Activated CD8-positive, alpha-beta memory T cell treated with anti-CD3 and anti-CD28 coated beads, Interleukin-2, amount 50 U/mL, for 1 hour (primary cell): ENCODE results near the gene HSD3B2.

Source experiments
- DNase-seq: peaks from one replicate; pipeline ENCODE4 v3.0.0-alpha.2; 2020; ENCODE audit errors: extremely low read depth

Gene HSD3B2

DNA sequence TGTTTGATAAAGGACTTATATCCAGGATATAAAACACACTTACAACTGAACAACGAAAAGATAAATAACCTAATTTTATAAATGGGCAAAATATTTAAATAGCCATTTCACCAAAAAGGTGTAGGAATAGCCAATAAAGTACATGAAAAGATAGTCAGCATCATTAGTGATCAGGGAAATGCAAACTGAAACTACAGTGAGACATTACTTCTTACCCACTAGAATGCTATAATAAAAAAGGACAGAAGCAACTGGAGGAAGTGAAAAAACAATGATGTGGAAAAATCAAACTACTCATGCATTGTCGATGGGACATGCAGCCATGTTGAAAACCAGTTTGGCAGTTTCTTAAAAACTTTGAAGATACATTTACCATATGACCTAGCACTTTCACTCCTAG lies 48.6 kb downstream of the HSD3B2 start:
- no peak for DNase-seq

DNA sequence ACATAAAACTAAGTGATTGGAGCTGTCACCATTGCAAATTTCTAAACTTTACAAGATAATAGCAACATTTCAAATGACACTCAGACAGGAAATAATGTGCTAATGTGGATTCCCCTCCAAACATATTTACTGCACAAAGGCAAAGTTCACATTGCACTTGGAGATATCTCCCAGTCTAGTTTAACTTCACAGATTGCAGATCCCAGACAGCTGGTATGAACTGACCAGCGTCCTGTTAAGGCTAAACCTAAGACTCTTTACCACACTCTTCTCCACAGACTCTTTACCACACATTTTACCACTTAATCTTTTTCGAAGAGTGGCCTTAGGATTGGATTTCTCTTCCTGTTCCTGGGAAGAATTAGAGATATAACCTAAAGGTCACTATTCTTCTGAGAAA lies 51.5 kb downstream of the HSD3B2 start:
- DNase-seq = no peak

DNA sequence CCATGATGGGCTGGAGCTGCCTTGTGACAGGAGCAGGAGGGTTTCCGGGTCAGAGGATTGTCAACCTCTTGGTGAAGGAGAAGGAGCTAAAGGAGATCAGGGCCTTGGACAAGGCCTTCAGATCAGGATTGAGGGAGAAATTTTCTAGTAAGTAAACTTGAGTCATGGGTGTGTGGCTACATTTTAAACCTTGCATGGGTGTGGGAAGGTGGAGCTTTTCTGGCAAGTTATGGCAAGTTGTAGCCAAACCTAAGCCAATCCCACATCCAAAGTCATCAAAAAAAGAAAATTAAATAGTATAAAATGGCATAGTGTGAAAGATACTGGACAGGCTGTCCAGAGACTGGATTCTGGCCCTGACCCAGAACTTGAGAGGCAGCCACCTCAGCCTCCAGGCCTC lies 52.3 kb downstream of the HSD3B2 start:
- DNase-seq = no peak

DNA sequence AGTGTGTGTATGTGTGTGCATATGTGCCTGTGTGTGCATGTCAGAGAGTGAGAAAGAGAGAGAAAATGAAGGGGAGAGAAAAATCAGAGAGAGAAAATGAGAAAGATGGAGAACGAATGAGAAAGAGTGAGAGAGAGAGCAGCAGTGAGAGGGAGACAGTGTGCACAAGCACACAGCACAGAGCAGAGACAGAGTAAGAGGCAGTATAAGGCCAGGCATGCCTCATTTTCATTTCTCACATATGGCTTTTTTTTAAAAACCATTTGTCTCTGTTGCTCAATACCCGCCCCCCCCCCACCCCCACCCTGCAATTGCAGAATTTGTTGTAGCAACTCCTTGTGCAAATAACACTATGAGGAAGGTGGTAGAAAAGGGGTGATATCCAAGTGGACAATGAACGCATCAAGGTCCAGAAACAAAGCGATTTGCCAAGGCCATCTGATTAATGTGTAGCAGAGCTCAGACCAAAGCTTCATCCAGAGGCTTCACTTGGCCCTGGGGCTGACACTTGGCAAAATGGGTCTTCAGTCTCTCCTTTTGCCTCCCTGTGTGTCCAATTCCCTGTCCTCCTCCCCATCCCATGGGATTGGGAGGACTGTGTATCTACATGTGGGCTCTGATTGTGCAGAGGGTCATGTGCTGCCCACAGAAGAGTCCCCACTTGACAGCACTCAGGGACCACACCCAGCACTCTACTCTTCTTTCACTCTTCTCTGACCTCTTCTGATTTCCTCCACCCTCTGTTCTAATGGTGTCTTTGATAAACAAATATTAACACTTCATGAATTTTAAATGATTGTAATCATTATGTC lies 53.1 kb downstream of the HSD3B2 start:
- no peak for DNase-seq

DNA sequence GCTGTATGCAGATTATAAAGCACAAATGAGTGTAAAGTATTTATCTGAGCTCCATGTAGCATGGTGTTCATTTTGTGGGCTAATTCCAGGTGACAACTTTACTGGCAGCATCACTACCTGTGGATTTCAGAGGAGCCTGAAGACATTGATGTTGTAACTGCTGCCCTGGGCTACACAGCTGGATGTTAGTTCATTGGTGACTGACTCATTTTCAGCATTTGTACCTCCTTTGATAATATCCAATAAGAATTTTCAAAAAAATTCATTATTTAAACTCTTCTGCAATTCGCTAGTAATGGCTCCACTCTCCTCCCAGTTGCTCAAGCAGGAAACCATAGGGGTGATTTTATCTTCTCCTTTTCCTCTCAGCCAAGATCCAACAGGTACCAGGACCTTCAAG lies 54.8 kb downstream of the HSD3B2 start:
- DNase-seq = no peak

DNA sequence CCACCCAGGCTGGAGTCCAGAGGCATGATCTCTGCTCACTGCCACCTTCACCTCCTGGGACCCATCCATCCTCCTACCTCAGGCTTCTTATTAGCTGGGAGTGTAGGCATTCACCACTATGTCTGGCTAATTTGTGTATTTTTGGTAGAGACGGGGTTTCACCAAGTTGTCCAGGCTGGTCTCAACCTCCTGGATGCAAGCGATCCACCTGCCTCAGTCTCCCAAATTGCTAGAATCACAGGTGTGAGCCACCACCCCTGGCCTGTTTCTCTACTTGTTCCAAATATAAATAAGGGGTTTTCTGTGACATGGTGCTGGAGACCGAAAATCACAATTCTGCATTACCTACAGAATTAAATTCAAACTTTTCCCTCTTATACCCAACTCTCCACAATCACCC lies 55.4 kb downstream of the HSD3B2 start:
- no peak for DNase-seq

DNA sequence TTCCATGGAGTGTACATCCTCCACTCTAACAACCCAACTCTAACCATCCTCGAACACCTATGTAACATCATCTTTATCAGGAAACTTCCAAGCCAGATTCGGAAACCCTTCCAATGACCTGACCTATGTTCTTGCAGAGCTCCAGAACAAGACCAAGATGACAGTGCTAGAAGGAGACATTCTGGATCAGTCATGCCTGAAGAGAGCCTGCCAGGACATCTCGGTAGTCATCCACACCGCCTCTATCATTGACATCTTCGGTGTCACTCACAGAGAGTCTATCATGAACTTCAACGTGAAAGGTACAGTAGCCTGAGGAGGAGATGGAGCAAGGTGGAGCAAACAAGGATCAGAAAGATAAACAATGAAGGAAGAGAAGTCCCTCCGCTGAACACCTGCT lies 56.0 kb downstream of the HSD3B2 start:
- DNase-seq = no peak

DNA sequence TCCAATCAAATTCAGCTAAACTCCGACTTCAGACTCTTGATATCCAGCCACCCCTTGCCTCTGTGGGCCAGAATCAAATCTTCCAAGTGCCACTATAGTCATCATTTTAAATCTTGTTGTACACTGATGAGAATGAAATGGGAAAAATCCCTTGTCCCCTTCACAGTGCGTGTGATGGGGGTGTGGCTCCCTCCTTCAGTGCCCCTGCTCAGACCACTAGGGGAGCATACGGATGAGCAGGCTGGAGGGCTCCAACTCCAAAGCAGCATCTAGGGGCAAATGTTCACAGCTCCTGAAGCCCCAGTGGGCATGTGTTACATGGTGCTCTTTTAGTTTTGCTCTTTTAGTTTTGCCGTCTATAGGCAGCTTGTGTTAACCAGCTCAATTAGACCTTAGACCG lies 56.6 kb downstream of the HSD3B2 start:
- no peak for DNase-seq

DNA sequence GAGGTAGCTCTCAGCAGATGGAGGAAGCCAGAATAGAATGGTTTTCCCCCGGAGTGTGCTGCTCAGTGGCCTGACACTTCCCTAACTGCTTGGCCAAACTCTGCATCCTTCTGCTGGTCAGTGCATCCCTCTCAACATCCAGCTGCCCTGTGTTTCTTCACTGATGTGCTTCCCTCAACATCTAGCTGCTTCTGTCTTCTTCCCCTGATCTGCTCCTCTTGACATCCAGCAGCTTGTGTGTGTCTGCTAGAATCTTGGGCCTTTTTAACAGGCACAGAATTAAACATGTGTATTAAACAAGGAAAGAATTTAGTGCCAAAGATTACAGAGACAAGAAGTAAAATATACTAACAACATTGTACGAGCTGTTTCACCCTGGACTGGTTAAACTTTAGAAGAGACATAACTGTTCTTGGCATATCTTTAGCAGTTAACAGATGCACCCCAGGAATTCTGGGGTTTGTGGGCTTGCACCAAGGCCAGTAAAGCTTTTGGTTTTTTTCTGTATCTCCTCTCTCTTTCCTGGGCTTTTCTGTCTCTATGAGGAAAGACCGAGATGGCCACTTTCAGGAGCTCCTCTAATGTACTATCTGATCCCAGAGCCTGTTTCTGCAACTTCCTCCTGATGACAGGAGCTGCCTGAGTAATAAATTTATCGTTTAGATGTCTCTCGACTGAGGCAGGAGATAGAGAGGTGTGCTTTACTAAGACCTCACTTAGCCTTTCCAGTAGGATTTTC lies 57.3 kb downstream of the HSD3B2 start:
- DNase-seq = no peak
